HEK293 (cell line): ENCODE data around the gene CLMN.

Source experiments
- CTCF ChIA-PET: fragments of 350-600 bp; formaldehyde crosslinking; extraction: SDS; loops from one replicate; lab custom pipeline; 2021; ENCODE audit warnings: antibody characterized with exemption; lab: Yijun Ruan, JAX
- POLR2A ChIA-PET: fragments of 300-600 bp; formaldehyde crosslinking; extraction: SDS; loops from one replicate; lab custom pipeline; 2020; ENCODE audit warnings: antibody characterized with exemption, inconsistent platforms; lab: Yijun Ruan, JAX
- H3K27ac ChIP-seq: fragments of 200-500 bp; sonication (Bioruptor generic); 2 replicates; pipeline ENCODE4 v1.5.1; 2014; ENCODE audit warnings: low read depth, low read length, control low read depth, inconsistent platforms; ENCODE audit errors: extremely low read depth
- H3K36me3 ChIP-seq, 2 experiments: fragments of 200-500 bp in 1 of 2; sonication (Bioruptor generic) in 1 of 2; 1 replicate in 1 of 2; 2 replicates in 1 of 2; pipeline ENCODE4 v1.5.1; 2014 to 2017; ENCODE audit warnings: inconsistent platforms in 2 of 2, low read length in 2 of 2; ENCODE audit not compliant: control insufficient read depth in 2 of 2, insufficient read depth in 1 of 2
- H3K4me1 ChIP-seq: fragments of 200-500 bp; sonication (Bioruptor generic); 2 replicates; pipeline ENCODE4 v1.5.1; 2014; ENCODE audit warnings: mild to moderate bottlenecking, low read length, inconsistent platforms; ENCODE audit not compliant: control insufficient read depth, insufficient read depth
- H3K4me3 ChIP-seq: 2 replicates; pipeline ENCODE4 v1.5.1; 2011; ENCODE audit warnings: low read depth, mild to moderate bottlenecking, control low read depth, low read length, moderate library complexity
- H3K9me3 ChIP-seq: fragments of 200-500 bp; sonication (Bioruptor generic); 2 replicates; pipeline ENCODE4 v1.5.1; 2014; ENCODE audit warnings: low read depth, low read length, inconsistent platforms; ENCODE audit not compliant: control insufficient read depth, insufficient read depth
- SETDB1 ChIP-seq: IDR thresholded peaks from one replicate; pipeline ENCODE4 v1.6.1; 2017; ENCODE audit warnings: mild to moderate bottlenecking, low read length, moderate library complexity, mixed read lengths; ENCODE audit not compliant: insufficient read length
- TRIM28 ChIP-seq: IDR thresholded peaks from 2 replicates; pipeline ENCODE4 v1.6.1; 2011; ENCODE audit warnings: low read length, control low read depth, borderline replicate concordance
- ZBTB21 ChIP-seq: fragments of 450-650 bp; formaldehyde crosslinking; IDR thresholded peaks from 2 replicates; pipeline ENCODE4 v1.5.1; 2017; ENCODE audit warnings: missing biosample characterization, missing genetic modification characterization
- ZBTB6 ChIP-seq: fragments of 450-650 bp; formaldehyde crosslinking; IDR thresholded peaks from 2 replicates; pipeline ENCODE4 v1.5.1; 2017; ENCODE audit warnings: missing biosample characterization, missing genetic modification characterization
- ZNF138 ChIP-seq: fragments of 450-650 bp; formaldehyde crosslinking; IDR thresholded peaks from 2 replicates; pipeline ENCODE4 v1.5.1; 2016; ENCODE audit warnings: missing biosample characterization, missing genetic modification characterization, borderline replicate concordance
- ZNF169 ChIP-seq: fragments of 450-650 bp; formaldehyde crosslinking; IDR thresholded peaks from 2 replicates; pipeline ENCODE4 v1.5.1; 2016; ENCODE audit warnings: missing biosample characterization, missing genetic modification characterization
- ZNF175 ChIP-seq: fragments of 450-650 bp; formaldehyde crosslinking; IDR thresholded peaks from 2 replicates; pipeline ENCODE4 v1.5.1; 2016; ENCODE audit warnings: missing biosample characterization, missing genetic modification characterization
- ZNF202 ChIP-seq: fragments of 450-650 bp; formaldehyde crosslinking; IDR thresholded peaks from 2 replicates; pipeline ENCODE4 v1.5.1; 2016; ENCODE audit warnings: missing biosample characterization, missing genetic modification characterization, borderline replicate concordance
- ZNF239 ChIP-seq: fragments of 450-650 bp; formaldehyde crosslinking; IDR thresholded peaks from 2 replicates; pipeline ENCODE4 v1.5.1; 2016; ENCODE audit warnings: missing biosample characterization, missing genetic modification characterization
- ZNF248 ChIP-seq: fragments of 450-650 bp; formaldehyde crosslinking; IDR thresholded peaks from 2 replicates; pipeline ENCODE4 v1.5.1; 2017; ENCODE audit warnings: missing biosample characterization, missing genetic modification characterization
- ZNF292 ChIP-seq: fragments of 450-650 bp; formaldehyde crosslinking; IDR thresholded peaks from 2 replicates; pipeline ENCODE4 v1.5.1; 2016; ENCODE audit warnings: low read depth, missing biosample characterization, missing genetic modification characterization, borderline replicate concordance
- ZNF362 ChIP-seq: fragments of 450-650 bp; formaldehyde crosslinking; IDR thresholded peaks from 2 replicates; pipeline ENCODE4 v1.5.1; 2016; ENCODE audit warnings: missing biosample characterization, missing genetic modification characterization
- ZNF416 ChIP-seq: fragments of 450-650 bp; formaldehyde crosslinking; IDR thresholded peaks from 2 replicates; pipeline ENCODE4 v1.5.1; 2016; ENCODE audit warnings: missing biosample characterization, missing genetic modification characterization
- ZNF510 ChIP-seq: fragments of 450-650 bp; formaldehyde crosslinking; IDR thresholded peaks from 2 replicates; pipeline ENCODE4 v1.5.1; 2018; ENCODE audit warnings: mild to moderate bottlenecking, missing genetic modification characterization, missing biosample characterization; ENCODE audit not compliant: insufficient replicate concordance
- ZNF707 ChIP-seq: fragments of 450-650 bp; formaldehyde crosslinking; IDR thresholded peaks from 2 replicates; pipeline ENCODE4 v1.5.1; 2016; ENCODE audit warnings: missing biosample characterization, missing genetic modification characterization
- ZNF747 ChIP-seq: fragments of 450-650 bp; formaldehyde crosslinking; IDR thresholded peaks from 2 replicates; pipeline ENCODE4 v1.5.1; 2016; ENCODE audit warnings: missing biosample characterization, missing genetic modification characterization
- ZNF777 ChIP-seq: fragments of 450-650 bp; formaldehyde crosslinking; IDR thresholded peaks from 2 replicates; pipeline ENCODE4 v1.5.1; 2017; ENCODE audit warnings: missing biosample characterization, missing genetic modification characterization, borderline replicate concordance
- ZNF785 ChIP-seq: fragments of 450-650 bp; formaldehyde crosslinking; IDR thresholded peaks from 2 replicates; pipeline ENCODE4 v1.5.1; 2016; ENCODE audit warnings: missing biosample characterization, missing genetic modification characterization
- ZNF843 ChIP-seq: fragments of 450-650 bp; formaldehyde crosslinking; IDR thresholded peaks from 2 replicates; pipeline ENCODE4 v1.5.1; 2016; ENCODE audit warnings: missing biosample characterization, missing genetic modification characterization
- ZSCAN4 ChIP-seq: fragments of 450-650 bp; formaldehyde crosslinking; IDR thresholded peaks from 2 replicates; pipeline ENCODE4 v1.5.1; 2017; ENCODE audit warnings: missing biosample characterization, missing genetic modification characterization

CLMN gene

GRCh38 chr14:95164506-95164905, 155.2 kb downstream of the CLMN start (continued):
- TF ChIP-seq ZNF175 (tag by site-specific recombination) (no peak), ZNF777 (no peak), ZBTB6 (tag by site-specific recombination) (no peak)

- Histone ChIP-seq H3K9me3 (no peaks in the 10 kb centered on the region; the same call in 1 of the 2 replicates), H3K4me3 (no peak overlapping the region)
- CTCF ChIA-PET: no interaction called here
- POLR2A ChIA-PET: no interaction called here
- no peak for TF ChIP-seq ZNF510 (tag by site-specific recombination)
- no peak for TF ChIP-seq ZNF747
- no peak for TF ChIP-seq ZBTB6 (tag by site-specific recombination)
- no peak for TF ChIP-seq ZNF362 (tag by site-specific recombination)
- TF ChIP-seq SETDB1: no peak
- TF ChIP-seq, all 188 proteins: peak for 0
- Histone ChIP-seq H3K36me3 (no peaks in the 10 kb centered on the region), H3K27ac (no peak overlapping the region), H3K4me1 (no peaks in the 10 kb centered on the region)
These were observed 156.0 kb downstream of the CLMN start for GRCh38 chr14:95163666-95164065.

- no peaks in the 10 kb centered on the region for H3K4me1 ChIP-seq
- no peak overlapping the region for H3K4me3 ChIP-seq
- H3K9me3 ChIP-seq: no peaks in the 10 kb centered on the region; the same call in 1 of the 2 replicates
- POLR2A ChIA-PET: no interaction called here
- TF ChIP-seq ZNF707: no peak
- no peak for TF ChIP-seq ZNF292
- no peak for TF ChIP-seq ZNF416 (tag by site-specific recombination)
- no peak for TF ChIP-seq TRIM28
- TF ChIP-seq ZNF239 (tag by site-specific recombination): no peak
- TF ChIP-seq ZNF248 (tag by site-specific recombination): no peak
- TF ChIP-seq ZNF202 (tag by site-specific recombination): no peak
- TF ChIP-seq ZNF777: no peak
- no peak for TF ChIP-seq ZNF785
- TF ChIP-seq ZBTB21: no peak
- TF ChIP-seq ZNF138 (tag by site-specific recombination): no peak
- TF ChIP-seq ZSCAN4: no peak
- no peak for TF ChIP-seq ZNF169
- no peak for TF ChIP-seq ZNF843
- no peak overlapping the region for H3K27ac ChIP-seq
- CTCF ChIA-PET: interaction anchor here (0.6 kb wide), 1 partner anchor 156 kb away, joined by 3 read pairs; no protein-coding TSS in a partner anchor
- H3K36me3 ChIP-seq: no peaks in the 10 kb centered on the region
These were observed 156.6 kb downstream of the CLMN start for GRCh38 chr14:95163132-95163531.
